GM18951 (cell line): ENCODE measurements around the gene CRISPLD2.

Experiments
- POLR2A ChIP-seq: IDR thresholded peaks from 4 replicates; pipeline ENCODE4 v1.6.1; 2011; ENCODE audit warnings: mild to moderate bottlenecking; ENCODE audit not compliant: insufficient read length, insufficient read depth; ENCODE audit errors: extremely low read depth
- in situ Hi-C: fragments of 300-500 bp; cut with MboI; formaldehyde crosslinking; loops from one replicate; pipeline ENCODE4 v1.12.0; 2022; ENCODE audit warnings: low sequenced_read_pairs, mixed read lengths, inconsistent platforms; ENCODE audit not compliant: unreplicated experiment

CRISPLD2 gene

GRCh38 chr16:84788920-84789391 is 30.8 kb upstream of the CRISPLD2 start:
- no peak for TF ChIP-seq POLR2A
- in situ Hi-C loops = no loop called here

- in situ Hi-C loops = no loop called here
- TF ChIP-seq POLR2A = no peak
Measured at GRCh38 chr16:84789431-84789830, 30.4 kb upstream of the CRISPLD2 start.

- no peak for TF ChIP-seq POLR2A
- in situ Hi-C loops = no loop called here
Measured at GRCh38 chr16:84790301-84790700, 29.5 kb upstream of the CRISPLD2 start.

GRCh38 chr16:84791088-84791487 is 28.7 kb upstream of the CRISPLD2 start:
- no peak for TF ChIP-seq POLR2A
- in situ Hi-C loops = no loop called here

- TF ChIP-seq POLR2A = no peak
Measured at GRCh38 chr16:84791501-84791900, 28.3 kb upstream of the CRISPLD2 start.

GRCh38 chr16:84794186-84794585 is 25.6 kb upstream of the CRISPLD2 start:
- in situ Hi-C loops = no loop called here

More at GRCh38 chr16:84791501-84791900, 28.3 kb upstream of the CRISPLD2 start:
- in situ Hi-C loops = no loop called here

GRCh38 chr16:84794626-84795025 is 25.2 kb upstream of the CRISPLD2 start:
- in situ Hi-C loops = no loop called here
- TF ChIP-seq POLR2A = no peak

More at GRCh38 chr16:84794186-84794585, 25.6 kb upstream of the CRISPLD2 start:
- TF ChIP-seq POLR2A = no peak

- no peak for TF ChIP-seq POLR2A
- in situ Hi-C loops = no loop called here
Measured at GRCh38 chr16:84795329-84796053, 24.3 kb upstream of the CRISPLD2 start.

- in situ Hi-C loops = no loop called here
- no peak for TF ChIP-seq POLR2A
Measured at GRCh38 chr16:84800158-84800978, 19.4 kb upstream of the CRISPLD2 start.

- in situ Hi-C loops = no loop called here
- TF ChIP-seq POLR2A = no peak
Measured at GRCh38 chr16:84803146-84803545, 16.6 kb upstream of the CRISPLD2 start.

- in situ Hi-C loops = no loop called here
- TF ChIP-seq POLR2A = no peak
Measured at GRCh38 chr16:84804326-84804725, 15.5 kb upstream of the CRISPLD2 start.

GRCh38 chr16:84806256-84806889 is 13.4 kb upstream of the CRISPLD2 start:
- TF ChIP-seq POLR2A = no peak
- in situ Hi-C loops = no loop called here

- TF ChIP-seq POLR2A = no peak
- in situ Hi-C loops = no loop called here
Measured at GRCh38 chr16:84806890-84807258, 12.9 kb upstream of the CRISPLD2 start.
